ENCODE measurements around the gene ZMYND10. TPM values are rescaled to one million over a fixed set of nuclear protein-coding genes. Genes with fewer than 3 reads are reported as not detected.

The ZMYND10 gene
- total RNA-seq, 1 experiment from 2014 or later, result 1.4 TPM

- H2BK12ac ChIP-seq (ENCODE audit: insufficient read length, low read depth, low read length), result no peak overlapping the region
- no peaks in the 10 kb centered on the region; the same call in 1 of the 2 replicates for H3K27me3 Mint-ChIP-seq (ENCODE audit: low read depth)
- no peak for DNase-seq
- H3K18ac ChIP-seq (ENCODE audit: insufficient read length, low read depth, low read length), result no peak overlapping the region
- no peak overlapping the region for H2AK5ac ChIP-seq (ENCODE audit: insufficient read length, low read length)
- H3K9me3 Mint-ChIP-seq, result no peaks in the 10 kb centered on the region
- no peak overlapping the region for H3K14ac ChIP-seq (ENCODE audit: insufficient read depth, low read length)
- peak overlapping the region in 1 of 2 experiments; percentile 15; a peak in 2 of 5 replicates for H3K4me3 Mint-ChIP-seq
- H3K79me2 ChIP-seq (ENCODE audit: insufficient read depth, low read length), result peaks cover 9% of the 10 kb centered on the region; the same call in 1 of the 2 replicates
- H2BK20ac ChIP-seq (ENCODE audit: low read depth, low read length, poor library complexity, severe bottlenecking), result no peak overlapping the region
- no peak overlapping the region for H2AFZ ChIP-seq (ENCODE audit: low read length)
- no peak overlapping the region for H3K56ac ChIP-seq (ENCODE audit: insufficient read length, low read depth, low read length)
- H3K9ac ChIP-seq (ENCODE audit: extremely low read depth, insufficient read length, low read length), result no peak overlapping the region
- H3K23me2 ChIP-seq (ENCODE audit: insufficient read length, low read depth, low read length, poor library complexity, severe bottlenecking), result peaks cover 16% of the 10 kb centered on the region
- no peak overlapping the region for H3K4me2 ChIP-seq (ENCODE audit: insufficient read depth, insufficient read length, low read length)
- no peak overlapping the region for H3K23ac ChIP-seq (ENCODE audit: insufficient read length, low read depth, low read length)
- H3K27me3 ChIP-seq (ENCODE audit: insufficient read depth, low read length), result no peaks in the 10 kb centered on the region
- no peak overlapping the region for H4K91ac ChIP-seq (ENCODE audit: insufficient read length, low read depth, low read length)
- peaks cover 15 to 28% (median 27%) of the 10 kb centered on the region in 3 experiments for H3K36me3 Mint-ChIP-seq (ENCODE audit: insufficient read depth in 1 of 3, low read depth in 3 of 3)
- H2BK120ac ChIP-seq (ENCODE audit: low read depth, low read length, poor library complexity, severe bottlenecking), result no peak overlapping the region
- peaks cover 37 to 38% of the 10 kb centered on the region in 2 experiments for H3K4me1 Mint-ChIP-seq
- no peak for TF ChIP-seq CTCF (conservative IDR thresholded peaks at IDR 0.05)
- no peak overlapping the region for H3K27ac ChIP-seq (ENCODE audit: insufficient read length, low read depth, low read length)
- H2BK5ac ChIP-seq (ENCODE audit: insufficient read length, low read length), result no peak overlapping the region
- no peak overlapping the region for H3T11ph ChIP-seq (ENCODE audit: low read length)
- no peak overlapping the region for H4K8ac ChIP-seq (replicated peaks; ENCODE audit: insufficient read length, low read depth, low read length)
- peaks cover 6% of the 10 kb centered on the region for H3K79me1 ChIP-seq (ENCODE audit: insufficient read depth, low read depth, low read length, poor library complexity, severe bottlenecking)
- no peaks in the 10 kb centered on the region for H3K9me3 ChIP-seq (ENCODE audit: control insufficient read depth, low read depth, low read length)
- peaks cover 4% of the 10 kb centered on the region; the same call in 1 of the 2 replicates for H3K4me1 ChIP-seq (ENCODE audit: insufficient read depth, low read length)
- H4K5ac ChIP-seq (ENCODE audit: insufficient read length, low read depth, low read length), result no peak overlapping the region
- no peak overlapping the region for H2BK15ac ChIP-seq (ENCODE audit: low read depth, low read length)
- H3K4ac ChIP-seq (ENCODE audit: low read depth, low read length), result no peak overlapping the region
- H3K27ac Mint-ChIP-seq, result no peak overlapping the region
- WGBS (ENCODE audit: extremely low coverage, insufficient read length, low lambda C conversion rate), result no CpG with 5 or more reads among the region's 5 CpGs
- no peaks in the 10 kb centered on the region for H4K20me1 ChIP-seq (ENCODE audit: control insufficient read depth, insufficient read depth, insufficient read length)
Observed at GRCh38 chr3:50354186-50354764, 8.7 kb upstream of the ZMYND10 start.
